ENCODE measurements around the gene PI4KA. TPM values are rescaled to one million over a fixed set of nuclear protein-coding genes. Genes with fewer than 3 reads are reported as not detected.
"Not testable (repeated sequence)": the region's sequence is repeated elsewhere in the genome, so short reads cannot be mapped to it uniquely, and the experiment has no call there.

The PI4KA gene
- total and polyA plus RNA-seq, 4 donors, result 19.4 to 47.5 (median 36.3) TPM

DNA sequence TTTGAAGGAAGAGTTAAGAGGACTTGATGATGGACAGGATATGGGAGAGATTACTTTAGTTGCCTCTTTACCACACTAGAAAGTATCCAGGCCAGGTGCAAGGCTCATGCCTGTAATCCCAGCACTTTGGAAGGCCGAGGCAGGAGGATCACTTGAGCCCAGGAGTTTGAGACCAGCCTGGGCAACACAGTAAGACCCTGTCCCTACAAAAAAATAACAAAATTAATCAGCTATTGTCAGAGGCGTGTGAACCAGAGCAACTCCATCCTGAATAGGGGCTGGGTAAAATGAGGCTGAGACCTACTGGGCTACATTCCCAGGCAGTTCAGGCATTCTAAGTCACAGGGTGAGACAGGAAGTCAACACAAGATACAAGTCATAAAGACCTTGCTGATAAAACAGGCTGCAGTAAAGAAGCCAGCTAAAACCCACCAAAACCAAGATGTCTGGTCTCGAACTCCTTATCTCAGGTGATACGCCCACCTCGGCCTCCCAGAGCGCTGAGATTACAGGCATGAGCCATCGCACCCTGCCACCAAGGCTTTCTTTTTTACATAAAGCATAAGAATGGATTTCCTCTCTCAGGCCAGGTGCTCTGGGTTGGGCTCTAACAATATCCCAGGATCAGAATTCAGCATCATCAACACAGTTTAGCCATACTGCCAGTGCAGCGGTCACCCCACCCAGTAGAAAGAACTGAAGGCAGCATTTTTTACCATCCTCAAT, 17.8 kb downstream of the PI4KA start:
- H3K36me3 ChIP-seq (ENCODE audit: control insufficient read depth in 4 of 4, insufficient read depth in 3 of 4, low read depth in 1 of 4, low read length in 3 of 4), result no peaks in the 10 kb centered on the region
- TF ChIP-seq NR2F2 (IDR thresholded peaks at IDR 0.05) (no peak), FOXA1 (IDR thresholded peaks at IDR 0.05) (no peak), RXRA (IDR thresholded peaks at IDR 0.05) (no peak), FOXA2 (IDR thresholded peaks at IDR 0.05) (no peak)
- TF ChIP-seq, protein P1, sequence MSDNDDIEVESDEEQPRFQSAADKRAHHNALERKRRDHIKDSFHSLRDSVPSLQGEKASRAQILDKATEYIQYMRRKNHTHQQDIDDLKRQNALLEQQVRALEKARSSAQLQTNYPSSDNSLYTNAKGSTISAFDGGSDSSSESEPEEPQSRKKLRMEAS (IDR thresholded peaks at IDR 0.05), result no peak
- TF ChIP-seq, protein P2, sequence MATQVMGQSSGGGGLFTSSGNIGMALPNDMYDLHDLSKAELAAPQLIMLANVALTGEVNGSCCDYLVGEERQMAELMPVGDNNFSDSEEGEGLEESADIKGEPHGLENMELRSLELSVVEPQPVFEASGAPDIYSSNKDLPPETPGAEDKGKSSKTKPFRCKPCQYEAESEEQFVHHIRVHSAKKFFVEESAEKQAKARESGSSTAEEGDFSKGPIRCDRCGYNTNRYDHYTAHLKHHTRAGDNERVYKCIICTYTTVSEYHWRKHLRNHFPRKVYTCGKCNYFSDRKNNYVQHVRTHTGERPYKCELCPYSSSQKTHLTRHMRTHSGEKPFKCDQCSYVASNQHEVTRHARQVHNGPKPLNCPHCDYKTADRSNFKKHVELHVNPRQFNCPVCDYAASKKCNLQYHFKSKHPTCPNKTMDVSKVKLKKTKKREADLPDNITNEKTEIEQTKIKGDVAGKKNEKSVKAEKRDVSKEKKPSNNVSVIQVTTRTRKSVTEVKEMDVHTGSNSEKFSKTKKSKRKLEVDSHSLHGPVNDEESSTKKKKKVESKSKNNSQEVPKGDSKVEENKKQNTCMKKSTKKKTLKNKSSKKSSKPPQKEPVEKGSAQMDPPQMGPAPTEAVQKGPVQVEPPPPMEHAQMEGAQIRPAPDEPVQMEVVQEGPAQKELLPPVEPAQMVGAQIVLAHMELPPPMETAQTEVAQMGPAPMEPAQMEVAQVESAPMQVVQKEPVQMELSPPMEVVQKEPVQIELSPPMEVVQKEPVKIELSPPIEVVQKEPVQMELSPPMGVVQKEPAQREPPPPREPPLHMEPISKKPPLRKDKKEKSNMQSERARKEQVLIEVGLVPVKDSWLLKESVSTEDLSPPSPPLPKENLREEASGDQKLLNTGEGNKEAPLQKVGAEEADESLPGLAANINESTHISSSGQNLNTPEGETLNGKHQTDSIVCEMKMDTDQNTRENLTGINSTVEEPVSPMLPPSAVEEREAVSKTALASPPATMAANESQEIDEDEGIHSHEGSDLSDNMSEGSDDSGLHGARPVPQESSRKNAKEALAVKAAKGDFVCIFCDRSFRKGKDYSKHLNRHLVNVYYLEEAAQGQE (IDR thresholded peaks at IDR 0.05), result no peak
- TF ChIP-seq, protein P3, sequence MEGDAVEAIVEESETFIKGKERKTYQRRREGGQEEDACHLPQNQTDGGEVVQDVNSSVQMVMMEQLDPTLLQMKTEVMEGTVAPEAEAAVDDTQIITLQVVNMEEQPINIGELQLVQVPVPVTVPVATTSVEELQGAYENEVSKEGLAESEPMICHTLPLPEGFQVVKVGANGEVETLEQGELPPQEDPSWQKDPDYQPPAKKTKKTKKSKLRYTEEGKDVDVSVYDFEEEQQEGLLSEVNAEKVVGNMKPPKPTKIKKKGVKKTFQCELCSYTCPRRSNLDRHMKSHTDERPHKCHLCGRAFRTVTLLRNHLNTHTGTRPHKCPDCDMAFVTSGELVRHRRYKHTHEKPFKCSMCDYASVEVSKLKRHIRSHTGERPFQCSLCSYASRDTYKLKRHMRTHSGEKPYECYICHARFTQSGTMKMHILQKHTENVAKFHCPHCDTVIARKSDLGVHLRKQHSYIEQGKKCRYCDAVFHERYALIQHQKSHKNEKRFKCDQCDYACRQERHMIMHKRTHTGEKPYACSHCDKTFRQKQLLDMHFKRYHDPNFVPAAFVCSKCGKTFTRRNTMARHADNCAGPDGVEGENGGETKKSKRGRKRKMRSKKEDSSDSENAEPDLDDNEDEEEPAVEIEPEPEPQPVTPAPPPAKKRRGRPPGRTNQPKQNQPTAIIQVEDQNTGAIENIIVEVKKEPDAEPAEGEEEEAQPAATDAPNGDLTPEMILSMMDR (IDR thresholded peaks at IDR 0.05; ENCODE audit: low read depth, low read length, missing input control), result no peak
- no peak overlapping the region for H3K9ac ChIP-seq (ENCODE audit: low read depth in 1 of 2, low read length in 2 of 2)
- DNase-seq (ENCODE audit: low spot score), result no peak
- no peaks in the 10 kb centered on the region for H3K27me3 ChIP-seq (ENCODE audit: control insufficient read depth in 4 of 4, insufficient read depth in 4 of 4, low read length in 3 of 4)
- no peak overlapping the region for H3K4me3 ChIP-seq (ENCODE audit: low read depth in 1 of 3, low read length in 3 of 3)
- H3K27ac ChIP-seq (ENCODE audit: low read depth in 1 of 2, low read length in 2 of 2), result no peak overlapping the region
- WGBS, result 84% methylated on average over 8 of the region's 8 CpGs
- H3K4me1 ChIP-seq (ENCODE audit: control insufficient read depth in 4 of 4, insufficient read depth in 4 of 4, low read length in 3 of 4), result peaks cover 2 to 9% (median 4%) of the 10 kb centered on the region in 4 donors
- no peaks in the 10 kb centered on the region for H3K9me3 ChIP-seq (ENCODE audit: control insufficient read depth in 4 of 4, low read length in 3 of 4)

- Histone ChIP-seq H3K27ac (ENCODE audit: low read depth in 1 of 2, low read length in 2 of 2) (no peak overlapping the region), H3K36me3 (ENCODE audit: control insufficient read depth in 4 of 4, insufficient read depth in 3 of 4, low read depth in 1 of 4, low read length in 3 of 4) (no peaks in the 10 kb centered on the region), H3K4me3 (ENCODE audit: low read depth in 1 of 3, low read length in 3 of 3) (no peak overlapping the region), H3K9me3 (ENCODE audit: control insufficient read depth in 4 of 4, low read length in 3 of 4) (no peaks in the 10 kb centered on the region), H3K9ac (ENCODE audit: low read depth in 1 of 2, low read length in 2 of 2) (no peak overlapping the region), H3K27me3 (ENCODE audit: control insufficient read depth in 4 of 4, insufficient read depth in 4 of 4, low read length in 3 of 4) (no peaks in the 10 kb centered on the region), H3K4me1 (ENCODE audit: control insufficient read depth in 4 of 4, insufficient read depth in 4 of 4, low read length in 3 of 4) (peaks cover 0 to 5% (median 3%) of the 10 kb centered on the region in 4 donors)
- TF ChIP-seq RXRA (IDR thresholded peaks at IDR 0.05), result no peak
- peak in 1 of 2 donors; percentile 3 for TF ChIP-seq RAD21 (IDR thresholded peaks at IDR 0.05)
- no peak for TF ChIP-seq NR2F2 (IDR thresholded peaks at IDR 0.05)
- TF ChIP-seq HNF4A (conservative IDR thresholded peaks at IDR 0.05), result peak; percentile 30 to 64
- TF ChIP-seq, protein P2 (IDR thresholded peaks at IDR 0.05), result no peak
- no peak for TF ChIP-seq FOXA1 (IDR thresholded peaks at IDR 0.05)
- 83% methylated on average over 3 of the region's 3 CpGs for WGBS
- no peak for DNase-seq (ENCODE audit: low spot score)
Measured at GRCh38 chr22:20839837-20840645, 18.6 kb downstream of the PI4KA start.

DNA sequence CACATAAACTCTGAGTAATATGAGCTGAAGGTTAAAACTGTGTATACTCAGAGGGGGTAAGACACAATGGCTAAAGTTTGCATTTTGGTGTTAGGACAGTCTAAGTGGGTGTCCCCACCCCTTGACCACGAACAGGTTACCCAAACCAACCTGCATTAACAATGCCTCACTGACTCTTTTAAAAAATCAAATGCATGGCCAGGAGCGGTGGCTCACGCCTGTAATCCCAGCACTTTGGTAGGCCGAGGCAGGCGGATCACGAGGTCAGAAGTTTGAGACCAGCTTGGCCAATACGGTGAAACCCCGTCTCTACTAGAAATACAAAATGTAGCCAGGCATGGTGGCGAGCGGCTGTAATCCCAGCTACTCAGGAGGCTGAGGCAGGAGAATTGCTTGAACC, 19.3 kb downstream of the PI4KA start:
- H3K9me3 ChIP-seq (ENCODE audit: control insufficient read depth in 4 of 4, low read length in 3 of 4); H3K27ac ChIP-seq (ENCODE audit: low read depth in 1 of 2, low read length in 2 of 2); H3K9ac ChIP-seq (ENCODE audit: low read depth in 1 of 2, low read length in 2 of 2); H3K36me3 ChIP-seq (ENCODE audit: control insufficient read depth in 4 of 4, insufficient read depth in 3 of 4, low read depth in 1 of 4, low read length in 3 of 4); H3K27me3 ChIP-seq (ENCODE audit: control insufficient read depth in 4 of 4, insufficient read depth in 4 of 4, low read length in 3 of 4); DNase-seq (ENCODE audit: low spot score); H3K4me1 ChIP-seq (ENCODE audit: control insufficient read depth in 4 of 4, insufficient read depth in 4 of 4, low read length in 3 of 4); H3K4me3 ChIP-seq (ENCODE audit: low read depth in 1 of 3, low read length in 3 of 3): not testable (repeated sequence)
- 98% methylated on average over 10 of the region's 10 CpGs for WGBS

Measured in liver (tissue), 9 donors.